HG03039 (cell line): ENCODE measurements around the gene SLC22A2.

Source experiments
- ATAC-seq: cut with Tn5 transposase; IDR thresholded peaks from one replicate; pipeline ENCODE4 v1.9.1; 2021; ENCODE audit warnings: mild to moderate bottlenecking, moderate library complexity; ENCODE audit not compliant: unreplicated experiment

SLC22A2 gene

GRCh38 chr6:160274871-160275510, 16.4 kb upstream of the SLC22A2 start:
- ATAC-seq, result no peak

GRCh38 chr6:160273750-160274149, 15.1 kb upstream of the SLC22A2 start:
- ATAC-seq, result no peak

GRCh38 chr6:160273196-160273595, 14.6 kb upstream of the SLC22A2 start:
- ATAC-seq, result no peak

- ATAC-seq, result no peak
Measured at GRCh38 chr6:160272707-160273106, 14.1 kb upstream of the SLC22A2 start.

- ATAC-seq, result no peak
Measured at GRCh38 chr6:160270347-160270746, 11.7 kb upstream of the SLC22A2 start.

GRCh38 chr6:160269771-160270170, 11.2 kb upstream of the SLC22A2 start:
- ATAC-seq, result no peak

- ATAC-seq, result no peak
Measured at GRCh38 chr6:160269023-160269521, 10.5 kb upstream of the SLC22A2 start.

GRCh38 chr6:160267102-160267501, 8.5 kb upstream of the SLC22A2 start:
- no peak for ATAC-seq

- no peak for ATAC-seq
Measured at GRCh38 chr6:160265869-160266476, 7.4 kb upstream of the SLC22A2 start.

- no peak for ATAC-seq
Measured at GRCh38 chr6:160264061-160264612, 5.5 kb upstream of the SLC22A2 start.

GRCh38 chr6:160263196-160263939, 4.7 kb upstream of the SLC22A2 start:
- ATAC-seq, result no peak

- ATAC-seq, result no peak
Measured at GRCh38 chr6:160261991-160262680, 3.5 kb upstream of the SLC22A2 start.

GRCh38 chr6:160260803-160261450, 2.3 kb upstream of the SLC22A2 start:
- no peak for ATAC-seq

GRCh38 chr6:160260367-160260766, 1.7 kb upstream of the SLC22A2 start:
- ATAC-seq, result no peak

GRCh38 chr6:160259598-160259997, 977 bp upstream of the SLC22A2 start:
- no peak for ATAC-seq

GRCh38 chr6:160259143-160259425, 463 bp upstream of the SLC22A2 start:
- no peak for ATAC-seq

- ATAC-seq, result no peak
Measured at GRCh38 chr6:160256445-160256844, 2.2 kb downstream of the SLC22A2 start.

GRCh38 chr6:160254467-160255312, 3.9 kb downstream of the SLC22A2 start:
- ATAC-seq, result no peak

GRCh38 chr6:160253714-160254113, 4.9 kb downstream of the SLC22A2 start:
- no peak for ATAC-seq

- no peak for ATAC-seq
Measured at GRCh38 chr6:160253292-160253691, 5.3 kb downstream of the SLC22A2 start.
